H1 (cell line): Measurements from ENCODE around the gene CDK15. TPM values are rescaled to one million over a fixed set of nuclear protein-coding genes. Genes with fewer than 3 reads are reported as not detected.

Source experiments
- CHD2 ChIP-seq: IDR thresholded peaks from 2 replicates; pipeline ENCODE4 v1.6.1; 2012; ENCODE audit warnings: low read length, improper control_type of control experiment
- CHD7 ChIP-seq: fragments of 300-600 bp; sonication (generic); IDR thresholded peaks from 2 replicates; pipeline ENCODE4 v1.7.1; 2012; ENCODE audit warnings: low read length, moderate library complexity, mild to moderate bottlenecking, inconsistent platforms; ENCODE audit not compliant: insufficient replicate concordance
- EP300 ChIP-seq, 2 experiments: IDR thresholded peaks; 1 replicate in 1 of 2; 2 replicates in 1 of 2; pipeline ENCODE4 v1.6.1; 2011 to 2012; ENCODE audit warnings: low read depth in 2 of 2, low read length in 2 of 2, mild to moderate bottlenecking in 2 of 2, borderline replicate concordance in 1 of 2, inconsistent platforms in 1 of 2, moderate library complexity in 1 of 2
- ZNF274 ChIP-seq: IDR thresholded peaks from 2 replicates; pipeline ENCODE4 v1.7.0; 2012; ENCODE audit warnings: low read length, borderline replicate concordance; ENCODE audit errors: extremely low read depth
- polyA plus RNA-seq, 7 experiments: library from polyadenylated mRNA; depleted of rRNA in 3 of 7; stranded (reverse) in 5 of 7; unstranded in 2 of 7; fragments of >200 nt in 5 of 7; fragments of 200-250 nt in 2 of 7; gene quantifications; 1 replicate in 5 of 7; 2 replicates in 1 of 7; 4 replicates in 1 of 7; pipeline versions ENCODE4 v1.2.1 to v1.2.3, GENCODE V29; 2011 to 2013; ENCODE audit warnings: missing spikeins in 2 of 7, mixed read lengths in 2 of 7
- total RNA-seq: library from RNA; stranded (reverse); fragmentation: NEBNext Ultra II Directional; extraction: Animal tissue kit (Norgen Biotek cat#: 25700); gene quantifications from 2 replicates; pipeline ENCODE4 v1.2.1, GENCODE V29; 2021
- TF ChIP-seq, protein P1 (sequence below): IDR thresholded peaks from 2 replicates; pipeline ENCODE4 v1.6.1; 2011; ENCODE audit warnings: low read length, improper control_type of control experiment

The CDK15 gene
- total and polyA plus RNA-seq, 2 of the 8 experiments (the other 6 are each of a cell fraction or from before 2014, with no cell fraction given): 0.03 TPM; not detected in 1

DNA sequence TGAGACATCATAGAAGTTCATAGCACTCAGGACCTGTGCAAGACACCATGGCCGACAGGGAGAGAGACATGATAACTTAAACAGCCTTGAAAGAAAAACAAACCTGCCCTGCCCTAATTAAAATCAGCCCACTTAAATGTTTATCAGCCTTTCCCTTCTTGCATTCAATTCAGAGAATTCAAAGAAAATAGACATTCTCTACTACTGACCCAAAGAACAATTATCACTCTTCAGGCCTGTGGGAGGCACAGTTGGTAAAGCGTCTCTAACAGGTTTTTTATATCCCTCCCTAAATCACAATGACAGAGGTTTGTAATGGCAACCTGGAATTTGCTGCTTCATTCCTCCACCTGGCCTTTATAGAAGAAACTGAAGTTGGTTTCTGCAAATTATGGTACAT lies 1.7 kb downstream of the CDK15 start (continued):
- TF ChIP-seq, protein P1, sequence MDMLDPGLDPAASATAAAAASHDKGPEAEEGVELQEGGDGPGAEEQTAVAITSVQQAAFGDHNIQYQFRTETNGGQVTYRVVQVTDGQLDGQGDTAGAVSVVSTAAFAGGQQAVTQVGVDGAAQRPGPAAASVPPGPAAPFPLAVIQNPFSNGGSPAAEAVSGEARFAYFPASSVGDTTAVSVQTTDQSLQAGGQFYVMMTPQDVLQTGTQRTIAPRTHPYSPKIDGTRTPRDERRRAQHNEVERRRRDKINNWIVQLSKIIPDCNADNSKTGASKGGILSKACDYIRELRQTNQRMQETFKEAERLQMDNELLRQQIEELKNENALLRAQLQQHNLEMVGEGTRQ: no peak
- TF ChIP-seq CHD7: no peak
- TF ChIP-seq CHD2: no peak
- TF ChIP-seq EP300 (IDR thresholded peaks at IDR 0.05; ENCODE audit: borderline replicate concordance in 1 of 2, low read depth in 2 of 2, low read length in 2 of 2): no peak
- no peak for TF ChIP-seq ZNF274
